HCT116 (cell line): ENCODE results near the gene MCOLN3. TPM values are rescaled to one million over a fixed set of nuclear protein-coding genes. Genes with fewer than 3 reads are reported as not detected.

Experiments
- ATAC-seq: fragments of 200-7000 bp; cut with Tn5 transposase; 2 replicates; pipeline ENCODE4 v1.9.1; 2020; ENCODE audit warnings: mild to moderate bottlenecking, moderate library complexity
- BruUV-seq: library from RNA; stranded (reverse); fragments of 400-500 nt; replicated peaks from 2 replicates; lab custom pipeline; 2021; lab: Mats Ljungman, UMichigan
- CTCF ChIA-PET: fragments of 300-600 bp; sonication (Branson Sonifier 250); formaldehyde crosslinking; loops from one replicate; lab custom pipeline; 2021; ENCODE audit warnings: antibody characterized with exemption; lab: Charles Lee
- POLR2A ChIA-PET: fragments of 300-600, 350-600 bp; sonication (Branson Sonifier 250); formaldehyde crosslinking; loops from one replicate; lab custom pipeline; 2021; ENCODE audit warnings: antibody characterized with exemption; lab: Charles Lee
- RAD21 ChIA-PET, 2 experiments: fragments of 300-600 bp; sonication (Branson Sonifier 250); formaldehyde crosslinking; loops; one replicate each; lab custom pipeline; 2023; ENCODE audit warnings: low total read pairs in 2 of 2; ENCODE audit not compliant: uncharacterized antibody in 2 of 2, unreplicated experiment in 2 of 2, low non-redundant PET in 1 of 2; lab: Charles Lee
- DNase-seq: peaks from one replicate; pipeline ENCODE4 v3.0.0-alpha.2; 2010; ENCODE audit warnings: low read depth, low spot score
- H2AFZ ChIP-seq: fragments of 200-600 bp; shearing (Covaris generic), sonication (generic); 2 replicates; pipeline ENCODE4 v1.6.1; 2017; ENCODE audit warnings: low read depth, mixed run types, mixed read lengths, antibody characterized with exemption, low read length; ENCODE audit not compliant: poor library complexity, severe bottlenecking
- H3K27ac ChIP-seq: 2 replicates; pipeline ENCODE4 v1.5.1; 2012; ENCODE audit warnings: low read depth, low read length
- H3K27me3 ChIP-seq: fragments of 200-600 bp; sonication (generic); 2 replicates; pipeline ENCODE4 v1.6.1; 2016; ENCODE audit warnings: mixed run types, low read length, mixed read lengths; ENCODE audit not compliant: insufficient read depth
- H3K36me3 ChIP-seq, 2 experiments: fragments of 200-500 bp in 1 of 2; fragments of 200-600 bp in 1 of 2; sonication (Bioruptor generic) in 1 of 2; sonication (generic) in 1 of 2; 2 replicates each; pipeline versions ENCODE4 v1.5.1 to v1.6.1; 2014 to 2016; ENCODE audit warnings: low read length in 2 of 2, inconsistent platforms in 1 of 2, mixed read lengths in 1 of 2, mixed run types in 1 of 2; ENCODE audit not compliant: insufficient read depth in 2 of 2, control insufficient read depth in 1 of 2
- H3K4me1 ChIP-seq, 2 experiments: fragments of 200-600 bp in 1 of 2; sonication (generic) in 1 of 2; 2 replicates each; pipeline versions ENCODE4 v1.5.1 to v1.6.1; 2012 to 2017; ENCODE audit warnings: low read length in 2 of 2, inconsistent platforms in 1 of 2, mild to moderate bottlenecking in 1 of 2, mixed read lengths in 1 of 2, mixed run types in 1 of 2, moderate library complexity in 1 of 2; ENCODE audit not compliant: insufficient read depth in 2 of 2, control insufficient read depth in 1 of 2
- H3K4me2 ChIP-seq: fragments of 200-600 bp; sonication (generic); 2 replicates; pipeline ENCODE4 v1.6.1; 2017; ENCODE audit warnings: mixed run types, low read length, mixed read lengths
- H3K4me3 ChIP-seq, 2 experiments: fragments of 200-600 bp in 1 of 2; sonication (generic) in 1 of 2; replicated peaks in 1 of 2; 2 replicates each; pipeline ENCODE4 v1.5.1; 2011 to 2016; ENCODE audit warnings: low read length in 2 of 2, control low read depth in 1 of 2, low read depth in 1 of 2, mild to moderate bottlenecking in 1 of 2, mixed read lengths in 1 of 2, mixed run types in 1 of 2
- H3K79me2 ChIP-seq: fragments of 200-600 bp; sonication (generic); 2 replicates; pipeline ENCODE4 v1.6.1; 2017; ENCODE audit warnings: mild to moderate bottlenecking, mixed run types, low read length, moderate library complexity, mixed read lengths; ENCODE audit not compliant: insufficient read depth
- H3K9ac ChIP-seq: fragments of 200-600 bp; sonication (generic); 2 replicates; pipeline ENCODE4 v1.6.1; 2016; ENCODE audit warnings: low read length, mixed read lengths
- H3K9me2 ChIP-seq: fragments of 200-600 bp; sonication (generic), shearing (Covaris generic); 2 replicates; pipeline ENCODE4 v1.6.1; 2017; ENCODE audit warnings: mixed run types, mild to moderate bottlenecking, moderate library complexity; ENCODE audit not compliant: insufficient read depth
- H3K9me3 ChIP-seq, 2 experiments: fragments of 200-500 bp in 1 of 2; fragments of 200-600 bp in 1 of 2; sonication (Bioruptor generic) in 1 of 2; sonication (generic) in 1 of 2; 2 replicates each; pipeline ENCODE4 v1.6.1; 2014 to 2017; ENCODE audit warnings: low read length in 2 of 2, mixed read lengths in 2 of 2, inconsistent platforms in 1 of 2, low read depth in 1 of 2, mild to moderate bottlenecking in 1 of 2, mixed run types in 1 of 2, moderate library complexity in 1 of 2; ENCODE audit not compliant: control insufficient read depth in 1 of 2, insufficient read depth in 1 of 2
- H4K20me1 ChIP-seq: fragments of 200-600 bp; sonication (generic), shearing (Covaris generic); 2 replicates; pipeline ENCODE4 v1.6.1; 2017; ENCODE audit warnings: mixed run types, mild to moderate bottlenecking, moderate library complexity; ENCODE audit not compliant: insufficient read depth
- ATF3 ChIP-seq: IDR thresholded peaks from 2 replicates; pipeline ENCODE4 v1.6.1; 2012
- CBX3 ChIP-seq: IDR thresholded peaks from 2 replicates; pipeline ENCODE4 v1.6.1; 2012; ENCODE audit warnings: low read depth
- CTCF ChIP-seq, 3 experiments: fragments of 200-600 bp in 1 of 3; sonication (generic) in 1 of 3; IDR thresholded peaks in 2 of 3; conservative IDR thresholded peaks in 1 of 3; 2 replicates each; pipeline ENCODE4 v1.5.1; 2012 to 2017; ENCODE audit warnings: low read depth in 2 of 3, low read length in 2 of 3, antibody characterized with exemption in 1 of 3, borderline replicate concordance in 1 of 3, control low read depth in 1 of 3, mild to moderate bottlenecking in 1 of 3, mixed read lengths in 1 of 3, mixed run types in 1 of 3, moderate library complexity in 1 of 3; ENCODE audit not compliant: insufficient read depth in 1 of 3
- ELF1 ChIP-seq: IDR thresholded peaks from 2 replicates; pipeline ENCODE4 v1.6.1; 2012; ENCODE audit warnings: low read depth, borderline replicate concordance
- POLR2AphosphoS5 ChIP-seq: IDR thresholded peaks from 2 replicates; pipeline ENCODE4 v1.6.1; 2011; ENCODE audit warnings: mild to moderate bottlenecking, low read depth, low read length, moderate library complexity
- RAD21 ChIP-seq: IDR thresholded peaks from 2 replicates; pipeline ENCODE4 v1.6.1; 2012; ENCODE audit warnings: low read depth, mild to moderate bottlenecking
- SP1 ChIP-seq: IDR thresholded peaks from 2 replicates; pipeline ENCODE4 v1.6.1; 2012; ENCODE audit warnings: low read depth
- SRF ChIP-seq: IDR thresholded peaks from 2 replicates; pipeline ENCODE4 v1.6.1; 2012; ENCODE audit warnings: low read depth
- TCF7L2 ChIP-seq: IDR thresholded peaks from 2 replicates; pipeline ENCODE4 v1.7.0; 2011; ENCODE audit warnings: borderline replicate concordance, inconsistent platforms; ENCODE audit not compliant: insufficient read depth, insufficient read length; ENCODE audit errors: extremely low read depth
- ZFX ChIP-seq: fragments of 450-650 bp; IDR thresholded peaks from 2 replicates; pipeline ENCODE4 v1.6.1; 2017
- ZNF274 ChIP-seq: fragments of 200-500 bp; sonication (Bioruptor generic); IDR thresholded peaks from 2 replicates; pipeline ENCODE4 v1.6.1; 2014; ENCODE audit warnings: mild to moderate bottlenecking, low read depth, low read length, inconsistent platforms
- intact Hi-C: fragments of 100-400 bp; cut with micrococcal nuclease; formaldehyde crosslinking; loops from 2 replicates; pipeline ENCODE4 v1.10.0; 2022
- total RNA-seq: library from RNA; stranded (reverse); gene quantifications from one replicate; pipeline ENCODE4 v1.2.1, GENCODE V29; 2021; ENCODE audit not compliant: unreplicated experiment

Gene MCOLN3
- total RNA-seq, 1 experiment from 2014 or later = 10.7 TPM

- Histone ChIP-seq H3K9me3 (0 out of 4 replicates have a peak, but pooled peaks cover 0 to 3% of the 10 kb centered on the region in 2 experiments), H3K9me2 (no peaks in the 10 kb centered on the region), H3K4me2 (no peak overlapping the region), H3K27ac (no peak overlapping the region), H3K36me3 (no peaks in the 10 kb centered on the region), H4K20me1 (no peaks in the 10 kb centered on the region), H3K4me1 (no peaks in the 10 kb centered on the region), H3K27me3 (no peaks in the 10 kb centered on the region), H2AFZ (no peak overlapping the region), H3K9ac (no peak overlapping the region), H3K79me2 (no peaks in the 10 kb centered on the region), H3K4me3 (no peak overlapping the region)
- DNase-seq = no peak
- RAD21 ChIA-PET = no interaction called here
- no TSS peak for BruUV-seq
- intact Hi-C loops = no loop called here
- TF ChIP-seq TCF7L2 (no peak), POLR2AphosphoS5 (no peak), CTCF (IDR thresholded peaks at IDR 0.05 in 2 of 3, conservative IDR thresholded peaks at IDR 0.05 in 1 of 3; ENCODE audit: borderline replicate concordance in 1 of 3, insufficient read depth in 1 of 3, low read depth in 2 of 3, low read length in 2 of 3) (no peak), CBX3 (no peak), ATF3 (no peak), ZNF274 (no peak), ZFX (no peak), SRF (no peak), ELF1 (no peak), SP1 (no peak), RAD21 (no peak)
- no peak for ATAC-seq
- POLR2A ChIA-PET = no interaction called here
- CTCF ChIA-PET = no interaction called here
Measured at GRCh38 chr1:84982395-84982794, 65.9 kb downstream of the MCOLN3 start.
